Fibroblast of lung (primary cell): ENCODE data around the gene CIB2. TPM values are rescaled to one million over a fixed set of nuclear protein-coding genes. Genes with fewer than 3 reads are reported as not detected.

Experiments used
- DNase-seq, 2 donors: peaks; one replicate each; pipeline versions ENCODE4 v3.0.0 to v3.0.0-alpha.2; 2010; ENCODE audit warnings: low read depth in 2 of 2
- H2AFZ ChIP-seq: 2 replicates; pipeline ENCODE4 v1.5.1; 2012; ENCODE audit warnings: low read length, control low read depth, inconsistent platforms
- H3K27ac ChIP-seq: 2 replicates; pipeline ENCODE4 v1.5.1; 2011; ENCODE audit warnings: low read length, control low read depth; ENCODE audit not compliant: insufficient read depth
- H3K27me3 ChIP-seq: 2 replicates; pipeline ENCODE4 v1.5.1; 2011; ENCODE audit warnings: mild to moderate bottlenecking, low read length; ENCODE audit not compliant: control insufficient read depth, insufficient read depth
- H3K36me3 ChIP-seq: 2 replicates; pipeline ENCODE4 v1.5.1; 2011; ENCODE audit warnings: low read length; ENCODE audit not compliant: control insufficient read depth, insufficient read depth
- H3K4me1 ChIP-seq: 2 replicates; pipeline ENCODE4 v1.5.1; 2011; ENCODE audit warnings: low read length; ENCODE audit not compliant: control insufficient read depth, insufficient read depth; ENCODE audit errors: extremely low read depth
- H3K4me2 ChIP-seq: 2 replicates; pipeline ENCODE4 v1.5.1; 2011; ENCODE audit warnings: low read length, control low read depth; ENCODE audit not compliant: insufficient read depth; ENCODE audit errors: extremely low read depth
- H3K4me3 ChIP-seq, 4 experiments: fragments of 200-600 bp in 1 of 4; sonication (generic) in 1 of 4; replicated peaks in 1 of 4; 2 replicates each; pipeline ENCODE4 v1.5.1; 2011 to 2016; ENCODE audit warnings: low read length in 4 of 4, low read depth in 3 of 4, mild to moderate bottlenecking in 3 of 4, control low read depth in 2 of 4, inconsistent platforms in 1 of 4, mixed read lengths in 1 of 4; ENCODE audit not compliant: insufficient read depth in 1 of 4; ENCODE audit errors: control extremely low read depth in 1 of 4
- H3K79me2 ChIP-seq: 2 replicates; pipeline ENCODE4 v1.5.1; 2012; ENCODE audit warnings: mild to moderate bottlenecking, low read length, inconsistent platforms; ENCODE audit not compliant: control insufficient read depth, insufficient read depth
- H3K9ac ChIP-seq: 2 replicates; pipeline ENCODE4 v1.5.1; 2011; ENCODE audit warnings: mild to moderate bottlenecking, low read length, control low read depth; ENCODE audit not compliant: insufficient read depth
- H3K9me3 ChIP-seq: 2 replicates; pipeline ENCODE4 v1.5.1; 2012; ENCODE audit warnings: low read depth, low read length; ENCODE audit not compliant: control insufficient read depth, insufficient read depth
- H4K20me1 ChIP-seq: 2 replicates; pipeline ENCODE4 v1.5.1; 2011; ENCODE audit warnings: low read length; ENCODE audit not compliant: control insufficient read depth, insufficient read depth; ENCODE audit errors: extremely low read depth
- CTCF ChIP-seq, 2 donors: IDR thresholded peaks in 1 of 2; conservative IDR thresholded peaks in 1 of 2; 1 replicate in 1 of 2; 2 replicates in 1 of 2; pipeline ENCODE4 v1.5.1; 2011 to 2012; ENCODE audit warnings: low read length in 2 of 2, control low read depth in 1 of 2, inconsistent platforms in 1 of 2, low read depth in 1 of 2, mild to moderate bottlenecking in 1 of 2
- EZH2 ChIP-seq: IDR thresholded peaks from 2 replicates; pipeline ENCODE4 v1.5.1; 2012; ENCODE audit warnings: low read length, control low read depth, mild to moderate bottlenecking; ENCODE audit errors: missing control alignments
- polyA plus RNA-seq, 2 donors: library from polyadenylated mRNA; depleted of rRNA in 1 of 2; stranded (reverse) in 1 of 2; unstranded in 1 of 2; fragments of >200 nt; gene quantifications; 2 replicates each; pipeline ENCODE4 v1.2.1, GENCODE V29; 2011 to 2012; ENCODE audit warnings: missing spikeins in 1 of 2
- total RNA-seq: library from RNA; depleted of rRNA; stranded (reverse); fragments of >200 nt; gene quantifications from 2 replicates; pipeline ENCODE4 v1.2.1, GENCODE V29; 2014

CIB2 gene
- total and polyA plus RNA-seq, 2 donors (not counting 1 experiment from before 2014, with no cell fraction given) = 3.1 to 4.2 TPM

GRCh38 chr15:78162038-78162437, 30.8 kb upstream of the CIB2 start:
- Histone ChIP-seq H3K4me3 (no peak overlapping the region), H3K79me2 (no peaks in the 10 kb centered on the region), H2AFZ (no peak overlapping the region), H3K4me1 (no peaks in the 10 kb centered on the region), H3K9ac (no peak overlapping the region), H3K27me3 (no peaks in the 10 kb centered on the region), H4K20me1 (no peaks in the 10 kb centered on the region), H3K36me3 (peaks cover 5% of the 10 kb centered on the region), H3K27ac (no peak overlapping the region), H3K4me2 (no peak overlapping the region), H3K9me3 (no peaks in the 10 kb centered on the region)
- DNase-seq = no peak
- no peak for TF ChIP-seq CTCF (conservative IDR thresholded peaks at IDR 0.05 in 1 of 2, IDR thresholded peaks at IDR 0.05 in 1 of 2; ENCODE audit: low read depth in 1 of 2, low read length in 2 of 2)
- TF ChIP-seq EZH2 = no peak

GRCh38 chr15:78159395-78159794, 28.1 kb upstream of the CIB2 start:
- no peak overlapping the region for H2AFZ ChIP-seq
- H3K4me3 ChIP-seq = no peak overlapping the region
- H4K20me1 ChIP-seq = no peaks in the 10 kb centered on the region
- no peaks in the 10 kb centered on the region for H3K9me3 ChIP-seq
- H3K4me2 ChIP-seq = no peak overlapping the region
- no peak overlapping the region for H3K27ac ChIP-seq
- no peaks in the 10 kb centered on the region for H3K27me3 ChIP-seq
- H3K79me2 ChIP-seq = no peaks in the 10 kb centered on the region
- DNase-seq = no peak
- H3K4me1 ChIP-seq = no peaks in the 10 kb centered on the region
- peaks cover 2% of the 10 kb centered on the region for H3K36me3 ChIP-seq
- no peak overlapping the region for H3K9ac ChIP-seq
- no peak for TF ChIP-seq CTCF (conservative IDR thresholded peaks at IDR 0.05 in 1 of 2, IDR thresholded peaks at IDR 0.05 in 1 of 2; ENCODE audit: low read depth in 1 of 2, low read length in 2 of 2)
- TF ChIP-seq EZH2 = no peak

GRCh38 chr15:78157203-78157602, 26.0 kb upstream of the CIB2 start:
- H3K4me3 ChIP-seq = no peak overlapping the region
- H3K4me2 ChIP-seq = no peak overlapping the region
- no peaks in the 10 kb centered on the region for H4K20me1 ChIP-seq
- no peak for DNase-seq
- H3K4me1 ChIP-seq = no peaks in the 10 kb centered on the region
- H3K9me3 ChIP-seq = no peaks in the 10 kb centered on the region
- H3K27me3 ChIP-seq = no peaks in the 10 kb centered on the region
- H2AFZ ChIP-seq = no peak overlapping the region
- H3K27ac ChIP-seq = no peak overlapping the region
- H3K9ac ChIP-seq = no peak overlapping the region
- H3K36me3 ChIP-seq = peaks cover 2% of the 10 kb centered on the region
- no peaks in the 10 kb centered on the region for H3K79me2 ChIP-seq
- TF ChIP-seq CTCF (conservative IDR thresholded peaks at IDR 0.05 in 1 of 2, IDR thresholded peaks at IDR 0.05 in 1 of 2; ENCODE audit: low read depth in 1 of 2, low read length in 2 of 2) (no peak), EZH2 (no peak)
